HAP-1 (cell line): Measurements from ENCODE around the gene NTN4.
"Not testable (repeated sequence)": the region's sequence is repeated elsewhere in the genome, so short reads cannot be mapped to it uniquely, and the experiment has no call there.

Source experiments
- DNase-seq, 2 experiments: peaks; one replicate each; pipeline ENCODE4 v3.0.0-alpha.2; 2016 to 2020; ENCODE audit warnings: low spot score in 2 of 2
- H3K27me3 ChIP-seq: fragments of 250-450 bp; sonication (Bioruptor Pico); 2 replicates; pipeline ENCODE4 v1.5.1; 2020; ENCODE audit warnings: low read depth, mild to moderate bottlenecking, moderate library complexity
- H3K36me3 ChIP-seq: fragments of 250-450 bp; sonication (Bioruptor Pico); replicated peaks from 2 replicates; pipeline ENCODE4 v1.5.1; 2020; ENCODE audit warnings: mild to moderate bottlenecking
- H3K4me1 ChIP-seq: fragments of 250-450 bp; sonication (Bioruptor Pico); 2 replicates; pipeline ENCODE4 v1.5.1; 2020; ENCODE audit warnings: mild to moderate bottlenecking
- H3K4me3 ChIP-seq: fragments of 250-450 bp; sonication (Bioruptor Pico); 2 replicates; pipeline ENCODE4 v1.5.1; 2020; ENCODE audit warnings: mild to moderate bottlenecking, moderate library complexity
- H3K9me3 ChIP-seq: fragments of 250-450 bp; sonication (Bioruptor Pico); 2 replicates; pipeline ENCODE4 v1.5.1; 2020; ENCODE audit warnings: mild to moderate bottlenecking, moderate library complexity
- in situ Hi-C: fragments of 300-500 bp; cut with MboI; formaldehyde crosslinking; loops from 3 replicates; pipeline ENCODE4 v1.14.3; 2020; ENCODE audit warnings: low sequenced_read_pairs, inconsistent platforms, mixed read lengths

The NTN4 gene

DNA sequence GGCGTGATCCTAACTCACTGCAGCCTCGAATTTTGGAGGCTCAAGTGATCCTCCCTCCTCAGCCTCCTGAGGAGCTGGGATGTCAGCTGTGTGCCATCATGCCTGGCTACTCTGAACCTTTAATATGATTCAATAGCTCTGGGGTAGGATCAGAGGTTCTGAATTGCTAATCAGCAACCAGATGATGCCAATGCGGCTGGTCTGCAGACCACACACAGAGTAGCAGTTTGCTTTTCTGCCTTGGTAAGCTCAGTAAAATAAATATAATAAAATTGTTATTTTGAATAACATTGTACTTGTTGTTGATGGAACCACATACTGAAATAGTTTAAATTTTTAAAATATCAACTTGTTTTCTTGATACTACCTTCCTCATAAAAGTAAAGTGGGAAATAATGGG, 86.6 kb downstream of the NTN4 start:
- H3K36me3 ChIP-seq = no peaks in the 10 kb centered on the region

DNA sequence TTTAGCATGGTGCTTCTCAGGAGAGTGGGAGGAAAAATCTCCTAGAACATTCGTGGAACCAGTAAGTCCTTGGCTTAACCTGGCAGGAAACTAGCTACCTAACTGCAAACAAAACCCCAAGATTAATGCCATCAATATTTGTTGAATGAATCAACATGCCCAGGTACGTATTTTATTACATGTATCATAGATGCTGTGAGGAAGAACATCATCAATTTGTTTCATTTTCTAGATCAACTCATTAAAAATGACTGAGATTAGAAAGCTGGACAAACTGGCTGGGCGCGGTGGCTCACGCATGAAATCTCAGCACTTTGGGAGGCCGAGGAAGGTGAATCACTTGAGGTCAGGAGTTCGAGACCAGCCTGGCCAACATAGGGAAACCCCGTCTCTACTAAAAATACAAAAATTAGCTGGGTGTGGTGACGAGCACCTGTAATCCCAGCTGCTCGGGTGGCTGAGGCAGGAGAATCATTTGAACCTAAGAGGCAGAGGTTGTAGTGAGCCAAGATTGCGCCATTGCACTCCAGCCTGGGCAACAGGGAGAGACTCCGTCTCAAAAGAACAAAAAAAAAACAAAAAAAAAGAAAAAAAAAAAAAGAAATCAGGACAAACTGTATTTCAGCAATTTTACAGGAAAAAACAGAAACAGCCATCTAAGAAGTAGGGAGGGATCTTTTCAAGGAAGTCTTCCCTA, 88.7 kb downstream of the NTN4 start:
- Histone ChIP-seq H3K27me3 (peaks cover 6% of the 10 kb centered on the region; the same call in 1 of the 2 replicates), H3K9me3 (no peaks in the 10 kb centered on the region), H3K4me3 (no peak overlapping the region), H3K4me1 (no peaks in the 10 kb centered on the region), H3K36me3 (no peaks in the 10 kb centered on the region)
- no peak for DNase-seq
- in situ Hi-C loops = no loop called here

More for the DNA sequence above, 86.6 kb downstream of the NTN4 start:
- Histone ChIP-seq H3K9me3 (no peaks in the 10 kb centered on the region), H3K4me3 (no peak overlapping the region), H3K4me1 (peaks cover 6% of the 10 kb centered on the region), H3K27me3 (peaks cover 6% of the 10 kb centered on the region; the same call in 1 of the 2 replicates)
- in situ Hi-C loops = no loop called here
- no peak for DNase-seq

DNA sequence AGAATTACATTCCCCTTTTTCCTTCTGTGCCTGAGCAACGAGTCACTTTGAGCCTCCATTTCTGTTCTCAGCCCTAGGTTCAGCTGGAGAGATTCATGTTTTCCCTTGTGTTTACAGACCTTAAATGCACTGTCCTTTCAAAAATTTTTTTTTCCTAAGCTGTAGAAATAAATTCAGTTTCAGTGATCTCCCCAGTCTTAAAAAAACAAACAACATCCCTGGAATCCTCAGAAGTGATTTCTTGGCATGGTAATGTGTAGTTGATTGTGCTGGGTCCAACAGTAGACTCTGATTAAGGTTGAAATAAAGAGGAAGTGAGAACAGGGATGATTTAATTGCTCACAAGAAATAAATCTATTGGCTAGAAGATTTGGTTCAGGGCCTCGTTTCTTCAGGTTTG, 89.3 kb downstream of the NTN4 start:
- DNase-seq = no peak
- no peaks in the 10 kb centered on the region for H3K4me1 ChIP-seq
- in situ Hi-C loops = no loop called here
- H3K27me3 ChIP-seq = peaks cover 6% of the 10 kb centered on the region; the same call in 1 of the 2 replicates
- H3K4me3 ChIP-seq = no peak overlapping the region
- H3K36me3 ChIP-seq = no peaks in the 10 kb centered on the region
- no peaks in the 10 kb centered on the region for H3K9me3 ChIP-seq

DNA sequence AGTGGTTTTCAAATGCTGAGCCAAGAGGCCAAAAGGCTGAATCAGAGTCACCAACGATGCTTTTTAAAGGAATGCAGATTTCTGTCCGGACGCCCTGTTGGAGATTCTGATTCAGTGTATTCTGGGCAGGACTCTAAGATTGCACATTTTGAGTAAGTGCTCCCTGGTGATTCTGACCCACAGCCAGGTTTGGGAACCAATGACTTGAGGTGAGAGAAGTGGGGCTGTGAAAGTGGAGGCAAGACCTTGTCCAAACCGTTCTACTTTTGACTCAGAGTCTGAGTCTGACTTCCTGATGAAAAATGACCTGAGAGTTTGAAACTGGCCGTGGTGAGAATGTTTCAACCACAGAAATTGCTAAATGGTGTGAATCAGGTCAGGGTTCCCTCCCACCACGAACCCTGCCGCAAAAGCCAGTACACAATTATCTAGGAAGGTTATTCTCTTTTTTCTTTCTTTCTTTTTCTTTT, 90.2 kb downstream of the NTN4 start:
- in situ Hi-C loops = no loop called here
- Histone ChIP-seq H3K27me3 (peaks cover 2% of the 10 kb centered on the region; the same call in 1 of the 2 replicates), H3K36me3 (no peaks in the 10 kb centered on the region), H3K9me3 (no peaks in the 10 kb centered on the region), H3K4me1 (no peaks in the 10 kb centered on the region), H3K4me3 (no peak overlapping the region)
- DNase-seq = no peak

DNA sequence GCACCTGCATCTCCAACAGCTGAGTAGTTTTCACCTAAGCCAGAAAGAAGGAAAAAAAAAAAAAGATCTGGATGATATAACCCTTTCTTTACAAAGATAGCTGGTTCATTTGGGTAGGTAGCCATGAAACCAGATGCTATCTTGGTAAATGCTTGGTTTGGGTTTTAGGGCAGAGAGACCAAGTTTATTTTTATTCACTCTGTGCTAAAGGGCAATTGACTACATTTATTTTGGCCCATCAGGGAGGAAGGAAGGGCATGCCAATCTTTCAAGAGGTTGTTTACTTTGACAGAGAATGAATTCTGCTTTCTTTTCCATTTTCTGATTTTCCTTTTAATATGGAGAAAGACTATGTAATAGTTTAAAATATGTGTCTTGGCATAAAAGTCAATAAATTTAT, 91.0 kb downstream of the NTN4 start:
- no peak for DNase-seq
- Histone ChIP-seq H3K4me1 (no peaks in the 10 kb centered on the region), H3K36me3 (no peaks in the 10 kb centered on the region), H3K4me3 (no peak overlapping the region), H3K9me3 (no peaks in the 10 kb centered on the region), H3K27me3 (no peaks in the 10 kb centered on the region)
- in situ Hi-C loops = no loop called here

DNA sequence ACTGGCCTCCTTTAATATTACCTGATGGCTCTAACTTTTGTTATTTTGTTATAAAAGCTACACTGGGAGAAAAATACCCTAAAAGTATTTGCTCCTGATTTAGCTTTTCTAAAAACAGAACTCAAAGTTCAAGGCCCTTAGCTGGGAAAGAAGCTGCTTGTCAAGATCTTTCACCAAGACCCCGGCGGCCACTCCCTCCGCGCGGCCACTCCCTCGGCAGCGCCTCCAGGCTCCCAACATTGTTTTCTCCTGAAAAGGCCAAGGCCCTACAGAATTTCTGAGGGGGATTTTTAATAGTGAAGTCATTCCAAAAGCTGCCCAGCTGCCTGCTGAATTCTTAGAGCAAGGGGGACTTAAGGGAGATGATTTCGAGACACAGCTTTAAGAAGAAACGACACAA, 96.4 kb downstream of the NTN4 start:
- in situ Hi-C loops = no loop called here
- Histone ChIP-seq H3K27me3 (no peaks in the 10 kb centered on the region), H3K4me3 (no peak overlapping the region), H3K36me3 (no peaks in the 10 kb centered on the region), H3K9me3 (no peaks in the 10 kb centered on the region), H3K4me1 (peaks cover 4% of the 10 kb centered on the region; the same call in 1 of the 2 replicates)
- DNase-seq = no peak

DNA sequence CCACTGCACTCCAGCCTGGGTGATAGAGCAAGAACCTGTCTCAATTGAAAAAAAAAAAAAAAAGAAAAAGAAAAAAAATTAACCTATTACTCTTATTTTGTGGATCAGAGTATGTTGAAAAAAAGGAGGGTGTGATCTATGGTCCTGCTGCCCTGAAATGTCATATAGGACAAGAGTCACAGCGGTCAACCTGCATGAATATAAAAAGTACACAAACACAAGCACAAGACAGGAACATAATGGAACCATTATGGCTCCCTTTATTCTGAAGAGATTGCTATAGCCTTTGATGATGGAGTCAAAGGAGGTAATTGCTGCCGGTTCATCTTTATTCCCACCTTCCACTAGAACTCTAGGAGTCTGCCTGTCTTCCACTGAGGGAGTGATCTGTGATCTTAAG, 96.9 kb downstream of the NTN4 start:
- Histone ChIP-seq H3K9me3 (no peaks in the 10 kb centered on the region), H3K36me3 (no peaks in the 10 kb centered on the region), H3K27me3 (no peaks in the 10 kb centered on the region), H3K4me3 (no peak overlapping the region), H3K4me1 (peaks cover 4% of the 10 kb centered on the region; the same call in 1 of the 2 replicates)
- in situ Hi-C loops = no loop called here
- DNase-seq = no peak

DNA sequence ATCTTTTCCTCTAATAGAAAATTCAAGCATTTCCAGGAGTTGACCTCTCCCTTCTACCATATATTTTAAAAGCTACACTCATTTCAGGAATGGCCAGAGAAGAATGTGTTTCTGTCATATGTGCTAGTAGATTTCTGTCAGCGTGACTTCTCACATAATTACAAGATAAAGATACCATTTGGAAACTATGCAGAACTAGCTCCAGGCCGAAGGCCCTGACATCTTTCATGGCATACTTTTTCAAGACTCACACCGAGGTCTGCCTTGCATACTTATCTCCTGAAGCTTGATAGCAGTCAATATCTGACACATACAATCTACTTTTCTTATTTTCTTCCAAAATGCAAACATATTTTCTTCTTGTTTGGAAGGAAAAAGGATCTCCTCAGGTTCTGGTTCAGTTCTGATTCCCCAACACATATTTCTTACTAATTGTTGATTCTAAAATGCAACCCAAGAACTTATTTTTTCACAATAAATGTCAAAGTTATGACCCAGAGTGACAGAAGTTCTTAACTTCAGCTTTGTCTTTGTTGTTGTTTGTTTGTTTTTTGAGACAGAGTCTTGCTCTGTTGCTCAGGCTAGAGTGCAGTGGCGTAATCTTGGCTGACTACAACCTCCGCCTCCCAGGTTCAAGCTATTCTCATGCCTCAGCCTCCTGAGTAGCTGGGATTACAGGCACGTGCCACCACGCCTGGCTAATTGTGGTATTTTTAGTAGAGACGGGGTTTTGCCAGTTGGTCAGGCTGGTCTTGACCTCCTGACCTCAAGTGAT, 99.5 kb downstream of the NTN4 start:
- in situ Hi-C loops = no loop called here
- Histone ChIP-seq H3K4me1 (peaks cover 4% of the 10 kb centered on the region; the same call in 1 of the 2 replicates), H3K27me3 (no peaks in the 10 kb centered on the region), H3K9me3 (no peaks in the 10 kb centered on the region), H3K36me3 (no peaks in the 10 kb centered on the region), H3K4me3 (no peak overlapping the region)
- no peak for DNase-seq

DNA sequence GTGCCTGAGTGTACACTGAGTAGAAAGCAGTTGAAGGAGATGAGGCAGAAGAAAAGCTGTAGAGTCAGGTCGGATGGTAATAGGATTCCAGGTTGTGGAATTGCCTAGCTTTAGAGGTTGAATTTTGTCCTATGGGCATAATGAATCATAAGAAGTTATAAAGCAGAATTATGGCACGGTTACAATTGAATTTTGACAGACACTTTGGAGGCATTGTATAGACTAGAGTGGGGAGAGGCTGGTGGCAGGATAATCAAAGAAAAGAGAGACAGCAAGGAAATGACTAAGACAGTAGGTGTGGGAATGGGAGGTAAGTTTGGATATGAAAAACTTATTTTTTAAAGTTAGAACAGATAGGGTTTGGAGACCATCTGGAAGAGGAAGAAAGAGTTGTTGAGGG, 102.6 kb downstream of the NTN4 start:
- Histone ChIP-seq H3K4me1 (no peaks in the 10 kb centered on the region), H3K36me3 (no peaks in the 10 kb centered on the region), H3K9me3 (no peaks in the 10 kb centered on the region), H3K4me3 (no peak overlapping the region), H3K27me3 (no peaks in the 10 kb centered on the region)
- in situ Hi-C loops = no loop called here
- no peak for DNase-seq

DNA sequence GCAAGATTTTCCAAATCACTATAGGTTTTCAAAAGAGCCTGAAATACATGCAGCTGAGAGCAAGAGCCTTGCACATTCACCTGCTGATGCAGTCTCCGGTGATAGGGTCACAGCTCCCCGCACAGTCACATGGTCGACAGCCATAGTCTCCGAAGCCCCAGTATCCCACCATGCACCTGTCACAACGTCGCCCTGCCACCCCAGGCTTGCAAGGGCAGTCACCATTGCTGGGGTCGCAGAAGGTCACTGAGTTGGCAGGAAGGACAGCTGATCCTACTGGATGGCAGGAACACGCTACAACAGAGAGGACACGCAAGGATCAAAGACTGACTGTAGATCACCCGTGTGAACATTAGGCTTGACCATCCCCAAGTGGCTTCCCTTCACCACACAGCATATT, 107.1 kb downstream of the NTN4 start:
- Histone ChIP-seq H3K27me3 (no peaks in the 10 kb centered on the region), H3K36me3 (no peaks in the 10 kb centered on the region), H3K4me1 (no peaks in the 10 kb centered on the region), H3K9me3 (no peaks in the 10 kb centered on the region), H3K4me3 (no peak overlapping the region)
- in situ Hi-C loops = no loop called here
- DNase-seq = no peak

DNA sequence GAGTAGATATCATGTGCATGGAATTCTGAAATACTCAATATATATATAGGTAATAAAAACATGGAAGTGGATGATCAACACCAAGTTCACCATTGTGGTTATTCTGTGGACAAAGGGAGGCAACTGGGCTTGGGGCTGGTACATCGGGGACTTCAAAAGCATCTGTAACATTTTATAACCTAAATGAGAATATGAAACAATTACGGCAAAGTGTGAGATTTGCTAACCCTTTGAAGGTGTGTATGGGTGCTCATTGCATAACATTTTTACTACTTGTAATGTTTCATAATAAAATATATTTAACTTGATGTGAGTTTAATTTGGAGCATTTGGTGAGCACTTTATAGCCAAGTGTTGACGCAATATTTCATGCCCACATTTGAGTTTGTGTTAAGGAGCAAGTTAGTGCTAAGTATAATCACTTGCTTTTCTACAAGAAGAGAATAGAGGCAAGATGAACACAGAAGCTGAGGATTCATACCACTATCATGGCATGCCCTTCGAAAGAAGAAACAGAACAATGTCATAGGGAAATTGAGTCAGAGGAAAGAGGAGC, 109.3 kb downstream of the NTN4 start:
- Histone ChIP-seq H3K4me3 (no peak overlapping the region), H3K4me1 (no peaks in the 10 kb centered on the region), H3K9me3 (no peaks in the 10 kb centered on the region), H3K36me3 (no peaks in the 10 kb centered on the region), H3K27me3 (no peaks in the 10 kb centered on the region)
- in situ Hi-C loops = no loop called here
- no peak for DNase-seq

DNA sequence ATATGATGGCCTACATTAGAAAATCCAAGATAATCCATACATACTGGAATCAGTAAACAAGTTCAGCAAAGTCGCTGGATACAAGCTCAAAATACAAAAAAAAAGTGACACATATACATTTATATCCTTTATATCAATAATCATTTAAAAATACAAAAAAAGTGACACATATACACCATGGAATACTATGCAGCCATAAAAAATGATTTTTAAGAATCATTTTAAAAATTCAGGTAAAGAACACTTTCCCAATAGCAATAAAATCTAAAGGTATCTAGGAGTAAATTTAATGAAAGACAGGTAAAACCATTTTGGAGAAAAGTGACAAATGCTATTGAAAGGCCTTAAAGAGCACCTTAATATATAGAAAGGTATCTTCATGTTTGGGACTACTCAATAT, 111.9 kb downstream of the NTN4 start:
- Histone ChIP-seq H3K4me3 (no peak overlapping the region), H3K4me1 (peaks cover 19% of the 10 kb centered on the region), H3K27me3 (no peaks in the 10 kb centered on the region), H3K9me3 (no peaks in the 10 kb centered on the region), H3K36me3 (no peaks in the 10 kb centered on the region)
- in situ Hi-C loops = no loop called here
- DNase-seq = no peak

DNA sequence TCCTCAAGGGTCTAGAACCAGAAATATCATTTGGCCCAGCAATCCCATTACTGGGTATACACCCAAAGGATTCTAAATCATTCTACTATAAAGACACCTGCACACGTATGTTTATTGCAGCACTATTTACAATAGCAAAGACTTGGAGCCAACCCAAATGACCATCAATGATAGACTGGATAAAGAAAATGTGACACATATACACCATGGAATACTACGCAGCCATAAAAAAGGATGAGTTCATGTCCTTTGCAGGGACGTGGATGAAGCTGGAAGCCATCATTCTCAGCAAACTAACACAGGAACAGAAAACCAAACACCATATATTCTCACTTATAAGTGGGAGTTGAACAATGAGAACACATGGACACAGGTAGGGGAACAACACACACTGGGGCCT, 112.8 kb downstream of the NTN4 start:
- H3K4me1 ChIP-seq = peaks cover 21% of the 10 kb centered on the region
- in situ Hi-C loops = not testable (repeated sequence)

DNA sequence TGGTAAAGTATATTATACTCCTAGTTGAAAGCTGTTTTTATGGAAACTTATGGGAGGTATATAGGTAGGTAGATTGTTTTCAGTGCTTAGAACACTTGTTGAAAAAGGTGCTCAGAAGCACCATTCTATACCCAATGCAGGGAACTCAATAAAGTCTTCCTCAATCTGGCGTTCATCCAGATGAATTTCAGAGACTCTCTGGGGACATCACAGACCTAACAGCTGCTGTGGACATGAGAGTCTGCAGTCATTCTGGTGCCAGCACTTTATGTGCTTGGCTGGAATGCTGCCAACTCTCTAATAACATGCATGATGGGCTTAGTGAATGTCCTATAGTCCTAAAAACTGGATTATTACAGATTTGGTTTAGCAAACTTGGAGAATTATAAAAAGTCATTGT, 115.9 kb downstream of the NTN4 start:
- in situ Hi-C loops = no loop called here
- H3K36me3 ChIP-seq = no peaks in the 10 kb centered on the region

More for the DNA sequence above, 112.8 kb downstream of the NTN4 start:
- H3K9me3 ChIP-seq, DNase-seq, H3K27me3 ChIP-seq, H3K4me3 ChIP-seq, H3K36me3 ChIP-seq: not testable (repeated sequence)

More for the DNA sequence above, 115.9 kb downstream of the NTN4 start:
- no peaks in the 10 kb centered on the region for H3K27me3 ChIP-seq
- no peak overlapping the region for H3K4me3 ChIP-seq
- peaks cover 21% of the 10 kb centered on the region for H3K4me1 ChIP-seq
- H3K9me3 ChIP-seq = no peaks in the 10 kb centered on the region
- DNase-seq = peak; percentile 84 to 87
